Calu3 (cell line): ENCODE results near the gene SLC26A11. TPM values are rescaled to one million over a fixed set of nuclear protein-coding genes. Genes with fewer than 3 reads are reported as not detected.

Source experiments
- BruUV-seq: library from RNA; stranded (reverse); fragments of 400-500 nt; replicated peaks from 2 replicates; lab custom pipeline; 2021; lab: Mats Ljungman, UMichigan
- CTCF ChIA-PET: fragments of 300-600 bp; sonication (Branson Sonifier 250); formaldehyde crosslinking; loops from one replicate; lab custom pipeline; 2022; ENCODE audit warnings: antibody characterized with exemption; lab: Charles Lee
- DNase-seq: peaks from one replicate; pipeline ENCODE4 v3.0.0; 2022
- H3K27ac Mint-ChIP-seq: one replicate; pipeline ENCODE4 v1.8.0; 2022; ENCODE audit warnings: mixed read lengths; ENCODE audit not compliant: unreplicated experiment
- H3K27me3 Mint-ChIP-seq: one replicate; pipeline ENCODE4 v1.8.0; 2022; ENCODE audit warnings: mixed read lengths; ENCODE audit not compliant: unreplicated experiment
- H3K36me3 Mint-ChIP-seq: one replicate; pipeline ENCODE4 v1.8.0; 2022; ENCODE audit warnings: mild to moderate bottlenecking, moderate library complexity, mixed read lengths; ENCODE audit not compliant: insufficient read depth, unreplicated experiment
- H3K4me1 Mint-ChIP-seq: one replicate; pipeline ENCODE4 v1.8.0; 2022; ENCODE audit warnings: mild to moderate bottlenecking, low read depth, mixed read lengths; ENCODE audit not compliant: unreplicated experiment
- H3K4me3 Mint-ChIP-seq: one replicate; pipeline ENCODE4 v1.8.0; 2022; ENCODE audit warnings: mild to moderate bottlenecking, low read depth, moderate library complexity, mixed read lengths; ENCODE audit not compliant: unreplicated experiment
- H3K9me3 Mint-ChIP-seq: one replicate; pipeline ENCODE4 v1.8.0; 2022; ENCODE audit warnings: low read depth, mixed read lengths; ENCODE audit not compliant: unreplicated experiment
- intact Hi-C: fragments of 100-400 bp; cut with micrococcal nuclease; formaldehyde crosslinking; loops from one replicate; pipeline ENCODE4 v1.10.0; 2022; ENCODE audit not compliant: unreplicated experiment
- total RNA-seq: library from RNA; stranded (reverse); gene quantifications from 2 replicates; pipeline ENCODE4 v1.2.3, GENCODE V29; 2022
- TF ChIP-seq, protein P1 (sequence below): fragments of 200-600 bp; IDR thresholded peaks from one replicate; pipeline ENCODE4 v1.8.0; 2022; ENCODE audit warnings: antibody characterized with exemption; ENCODE audit not compliant: unreplicated experiment

The SLC26A11 gene
- total RNA-seq, 1 experiment from 2014 or later, result 7.2 TPM

DNA sequence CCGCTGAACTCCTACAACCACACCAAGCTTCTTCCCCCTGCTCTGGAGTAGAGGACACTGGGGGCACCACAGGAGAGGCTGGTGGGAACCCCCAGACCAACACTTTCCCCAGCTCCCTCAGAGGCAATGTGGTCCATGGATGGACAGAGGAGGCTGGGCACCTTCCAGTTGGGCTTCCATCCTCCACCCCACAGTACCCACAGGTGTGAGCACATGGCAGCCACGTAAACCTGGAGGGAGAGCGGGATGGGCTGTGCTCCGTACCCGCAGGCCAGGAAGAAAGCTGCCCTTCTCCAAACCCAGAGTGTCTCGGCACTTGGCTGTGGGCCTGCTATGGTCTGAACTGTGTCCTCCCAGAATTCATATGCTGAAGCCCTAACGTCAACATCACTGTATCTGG, 1.8 kb upstream of the SLC26A11 start:
- CTCF ChIA-PET, result interaction anchor here (0.7 kb wide), 1 partner anchor 12 kb away, joined by 3 read pairs; no protein-coding TSS in a partner anchor
- no peaks in the 10 kb centered on the region for H3K9me3 Mint-ChIP-seq
- TF ChIP-seq, protein P1, sequence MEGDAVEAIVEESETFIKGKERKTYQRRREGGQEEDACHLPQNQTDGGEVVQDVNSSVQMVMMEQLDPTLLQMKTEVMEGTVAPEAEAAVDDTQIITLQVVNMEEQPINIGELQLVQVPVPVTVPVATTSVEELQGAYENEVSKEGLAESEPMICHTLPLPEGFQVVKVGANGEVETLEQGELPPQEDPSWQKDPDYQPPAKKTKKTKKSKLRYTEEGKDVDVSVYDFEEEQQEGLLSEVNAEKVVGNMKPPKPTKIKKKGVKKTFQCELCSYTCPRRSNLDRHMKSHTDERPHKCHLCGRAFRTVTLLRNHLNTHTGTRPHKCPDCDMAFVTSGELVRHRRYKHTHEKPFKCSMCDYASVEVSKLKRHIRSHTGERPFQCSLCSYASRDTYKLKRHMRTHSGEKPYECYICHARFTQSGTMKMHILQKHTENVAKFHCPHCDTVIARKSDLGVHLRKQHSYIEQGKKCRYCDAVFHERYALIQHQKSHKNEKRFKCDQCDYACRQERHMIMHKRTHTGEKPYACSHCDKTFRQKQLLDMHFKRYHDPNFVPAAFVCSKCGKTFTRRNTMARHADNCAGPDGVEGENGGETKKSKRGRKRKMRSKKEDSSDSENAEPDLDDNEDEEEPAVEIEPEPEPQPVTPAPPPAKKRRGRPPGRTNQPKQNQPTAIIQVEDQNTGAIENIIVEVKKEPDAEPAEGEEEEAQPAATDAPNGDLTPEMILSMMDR, result no peak
- H3K36me3 Mint-ChIP-seq, result peaks cover 17% of the 10 kb centered on the region
- H3K4me1 Mint-ChIP-seq, result peaks cover 13% of the 10 kb centered on the region
- peak overlapping the region; percentile 92 for H3K4me3 Mint-ChIP-seq
- BruUV-seq, result no TSS peak
- H3K27ac Mint-ChIP-seq, result no peak overlapping the region
- intact Hi-C loops, result loop anchor here (5.0 kb wide), 1 partner anchor 34 kb away; no protein-coding TSS in a partner anchor
- H3K27me3 Mint-ChIP-seq, result peaks cover under 1% of the 10 kb centered on the region
- DNase-seq, result no peak

DNA sequence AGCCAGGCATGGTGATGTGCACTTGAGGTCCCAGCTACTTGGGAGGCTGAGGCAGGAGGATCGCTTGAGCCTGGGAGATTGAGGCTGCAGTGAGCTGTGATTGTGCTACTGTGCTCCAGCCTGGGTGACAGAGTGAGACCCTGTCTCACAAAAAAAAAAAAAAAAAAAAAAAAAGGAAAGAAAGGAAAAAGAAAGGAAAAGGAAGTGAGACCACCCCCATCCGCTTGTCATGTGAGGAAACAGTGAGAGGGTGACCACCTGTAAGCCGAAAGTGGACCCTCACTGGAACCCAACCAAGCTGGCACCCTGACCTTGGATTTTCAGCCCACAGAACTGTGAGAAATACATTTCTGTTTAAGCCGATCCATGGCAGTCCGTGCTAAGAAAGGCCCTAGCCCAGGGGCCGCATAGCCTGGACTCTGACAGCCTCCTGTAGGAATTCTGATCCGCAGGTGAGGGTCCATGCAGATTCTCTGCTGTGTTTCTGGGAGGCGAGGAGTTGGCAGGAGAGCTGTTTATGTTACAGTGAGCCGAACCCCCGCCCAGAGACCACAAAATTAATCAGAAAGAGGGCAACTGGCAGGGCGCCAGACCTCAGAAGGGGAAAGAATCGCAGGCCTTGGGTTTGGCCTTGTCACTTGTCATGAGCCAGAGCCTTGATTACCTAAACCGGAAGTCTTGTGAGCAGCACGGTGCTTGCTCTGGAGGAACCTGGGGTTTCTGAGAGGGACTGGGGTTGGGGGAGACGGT, 1.0 kb upstream of the SLC26A11 start:
- peaks cover 19% of the 10 kb centered on the region for H3K4me1 Mint-ChIP-seq

DNA sequence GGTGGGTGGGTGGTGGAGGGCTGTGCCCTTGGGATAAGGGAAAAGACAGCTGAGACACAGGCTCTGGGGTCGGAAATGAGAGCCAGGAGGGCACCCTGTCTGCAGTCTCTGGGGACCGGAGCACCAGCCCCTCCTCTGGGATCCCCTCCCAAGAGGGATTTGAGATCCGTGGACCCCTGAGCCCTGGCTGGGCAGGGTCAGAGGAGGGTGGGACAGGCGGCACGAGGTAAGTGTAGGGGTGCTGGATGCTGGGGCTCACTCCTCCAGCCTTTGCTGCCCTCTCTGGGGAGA, 519 bp upstream of the SLC26A11 start:
- BruUV-seq, result no TSS peak

More for the DNA sequence above, 1.0 kb upstream of the SLC26A11 start:
- Mint-ChIP-seq H3K27me3 (peaks cover 8% of the 10 kb centered on the region), H3K36me3 (peaks cover 17% of the 10 kb centered on the region), H3K4me3 (peak overlapping the region; percentile 92), H3K9me3 (no peaks in the 10 kb centered on the region), H3K27ac (peak overlapping the region; percentile 79)
- peak; percentile 81 for DNase-seq
- intact Hi-C loops, result loop anchor here (5.0 kb wide), 1 partner anchor 33 kb away; no protein-coding TSS in a partner anchor
- TSS peak; percentile 41 for BruUV-seq
- CTCF ChIA-PET, result interaction anchor here (0.8 kb wide), 1 partner anchor 878 kb away, joined by 22 read pairs; no protein-coding TSS in a partner anchor
- TF ChIP-seq, protein P1, result no peak

DNA sequence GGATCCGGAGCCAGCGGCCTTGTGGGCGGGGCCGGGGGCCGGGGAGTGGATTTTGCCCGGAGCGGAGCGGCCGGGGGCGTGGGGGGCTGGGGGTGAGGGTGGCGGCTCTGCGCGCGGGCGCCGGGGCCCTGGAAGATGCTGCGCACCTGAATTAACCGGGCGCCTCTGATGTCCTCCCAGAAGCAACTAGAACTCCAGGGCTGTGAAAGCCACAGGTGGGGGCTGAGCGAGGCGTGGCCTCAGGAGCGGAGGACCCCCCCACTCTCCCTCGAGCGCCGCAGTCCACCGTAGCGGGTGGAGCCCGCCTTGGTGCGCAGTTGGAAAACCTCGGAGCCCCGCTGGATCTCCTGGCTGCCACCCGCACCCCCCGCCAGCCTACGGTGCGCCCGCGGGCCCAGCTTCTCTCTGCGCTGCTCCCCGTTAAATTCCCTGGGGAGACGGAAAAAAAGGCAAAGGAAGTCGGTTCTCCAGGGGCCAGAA, 549 bp downstream of the SLC26A11 start:
- no peaks in the 10 kb centered on the region for H3K9me3 Mint-ChIP-seq
- intact Hi-C loops, result no loop called here
- no TSS peak for BruUV-seq
- TF ChIP-seq, protein P1, result no peak
- no peak for DNase-seq
- CTCF ChIA-PET, result interaction anchor here (0.6 kb wide), 1 partner anchor 25 kb away, joined by 3 read pairs; no protein-coding TSS in a partner anchor
- H3K4me3 Mint-ChIP-seq, result peak overlapping the region; percentile 92
- no peak overlapping the region for H3K27ac Mint-ChIP-seq
- peaks cover 19% of the 10 kb centered on the region for H3K4me1 Mint-ChIP-seq
- peaks cover 17% of the 10 kb centered on the region for H3K36me3 Mint-ChIP-seq
- peaks cover 14% of the 10 kb centered on the region for H3K27me3 Mint-ChIP-seq

More for the DNA sequence above, 519 bp upstream of the SLC26A11 start:
- H3K4me1 Mint-ChIP-seq, result peaks cover 19% of the 10 kb centered on the region
- no peaks in the 10 kb centered on the region for H3K9me3 Mint-ChIP-seq
- H3K36me3 Mint-ChIP-seq, result peaks cover 17% of the 10 kb centered on the region
- intact Hi-C loops, result loop anchor here (5.0 kb wide), 1 partner anchor 33 kb away; no protein-coding TSS in a partner anchor
- DNase-seq, result no peak
- CTCF ChIA-PET, result interaction anchor here (0.8 kb wide), 1 partner anchor 878 kb away, joined by 22 read pairs; no protein-coding TSS in a partner anchor
- H3K27me3 Mint-ChIP-seq, result peaks cover 14% of the 10 kb centered on the region
- TF ChIP-seq, protein P1, result no peak
- peak overlapping the region; percentile 79 for H3K27ac Mint-ChIP-seq
- H3K4me3 Mint-ChIP-seq, result peak overlapping the region; percentile 92
